ENCODE data around the gene ZNF189.

Gene ZNF189

DNA sequence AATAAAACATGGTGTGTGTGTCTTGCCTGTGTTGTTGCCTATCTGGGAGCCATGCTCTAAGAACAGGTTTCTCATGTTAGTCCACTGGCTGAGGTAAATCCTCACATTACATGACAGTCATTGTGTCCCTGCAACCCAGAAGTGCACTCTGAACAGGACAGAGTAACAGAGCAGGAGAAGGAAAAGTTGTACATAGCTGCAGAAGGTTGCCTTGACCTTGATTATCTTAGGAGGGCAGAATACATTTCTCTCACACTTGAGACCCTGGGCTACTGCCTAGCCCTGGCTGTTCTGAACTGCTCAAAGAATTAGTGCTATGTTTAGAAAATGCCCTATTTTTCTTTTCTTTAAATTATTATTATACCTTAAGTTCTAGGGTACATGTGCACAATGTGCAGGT is 16.9 kb downstream of the ZNF189 start:
- TF ChIP-seq, protein P1, sequence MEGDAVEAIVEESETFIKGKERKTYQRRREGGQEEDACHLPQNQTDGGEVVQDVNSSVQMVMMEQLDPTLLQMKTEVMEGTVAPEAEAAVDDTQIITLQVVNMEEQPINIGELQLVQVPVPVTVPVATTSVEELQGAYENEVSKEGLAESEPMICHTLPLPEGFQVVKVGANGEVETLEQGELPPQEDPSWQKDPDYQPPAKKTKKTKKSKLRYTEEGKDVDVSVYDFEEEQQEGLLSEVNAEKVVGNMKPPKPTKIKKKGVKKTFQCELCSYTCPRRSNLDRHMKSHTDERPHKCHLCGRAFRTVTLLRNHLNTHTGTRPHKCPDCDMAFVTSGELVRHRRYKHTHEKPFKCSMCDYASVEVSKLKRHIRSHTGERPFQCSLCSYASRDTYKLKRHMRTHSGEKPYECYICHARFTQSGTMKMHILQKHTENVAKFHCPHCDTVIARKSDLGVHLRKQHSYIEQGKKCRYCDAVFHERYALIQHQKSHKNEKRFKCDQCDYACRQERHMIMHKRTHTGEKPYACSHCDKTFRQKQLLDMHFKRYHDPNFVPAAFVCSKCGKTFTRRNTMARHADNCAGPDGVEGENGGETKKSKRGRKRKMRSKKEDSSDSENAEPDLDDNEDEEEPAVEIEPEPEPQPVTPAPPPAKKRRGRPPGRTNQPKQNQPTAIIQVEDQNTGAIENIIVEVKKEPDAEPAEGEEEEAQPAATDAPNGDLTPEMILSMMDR (IDR thresholded peaks at IDR 0.05; ENCODE audit: low read depth, low read length, missing control alignments), result no peak
- H3K4me3 ChIP-seq (ENCODE audit: low read depth, low read length), result no peak overlapping the region
- DNase-seq (ENCODE audit: low read depth), result no peak
- in situ Hi-C loops (cut with HindIII; ENCODE audit: low sequenced_read_pairs), result no loop called here

DNA sequence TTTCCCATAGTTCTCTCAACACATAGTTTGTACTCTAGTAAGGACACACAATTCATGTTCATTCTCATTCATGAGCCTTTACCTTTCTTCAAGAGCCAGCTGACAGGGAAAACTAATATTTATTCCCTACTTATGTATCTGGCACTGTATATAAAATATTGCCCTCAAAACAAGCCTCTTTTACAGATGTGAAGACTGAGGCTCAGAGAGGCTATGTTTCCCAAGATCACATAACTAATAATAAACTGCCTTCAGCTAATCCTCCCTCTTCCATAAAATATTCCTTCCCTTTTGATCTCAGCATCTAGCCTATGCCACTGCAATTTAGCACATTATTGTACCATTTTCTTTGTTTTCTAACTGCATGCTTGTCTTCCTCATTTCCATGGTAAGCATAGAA is 18.7 kb downstream of the ZNF189 start:
- in situ Hi-C loops (cut with HindIII; ENCODE audit: low sequenced_read_pairs), result no loop called here
- H3K4me3 ChIP-seq (ENCODE audit: low read depth, low read length), result no peak overlapping the region

DNA sequence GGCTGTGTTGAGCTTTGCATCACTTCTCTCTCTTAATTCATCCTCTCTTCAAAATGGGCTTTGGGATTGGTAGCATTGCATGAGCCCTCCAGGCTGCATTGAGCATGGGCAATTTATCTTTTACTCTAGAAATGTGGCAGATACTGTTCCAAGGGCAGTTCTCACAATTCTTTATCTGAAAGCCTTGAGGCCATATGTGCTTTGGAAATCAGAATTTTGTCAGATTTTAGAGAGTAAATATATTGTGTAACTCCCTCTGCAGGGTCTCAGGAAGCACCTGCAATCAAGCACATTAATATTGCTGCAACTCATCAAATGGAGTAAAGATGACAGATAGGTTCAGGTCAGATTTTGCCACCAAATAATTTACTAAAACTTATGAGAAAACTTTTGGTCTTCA is 19.3 kb downstream of the ZNF189 start:
- in situ Hi-C loops (cut with HindIII; ENCODE audit: low sequenced_read_pairs), result no loop called here
- no peak overlapping the region for H3K4me3 ChIP-seq (ENCODE audit: low read depth, low read length)
- DNase-seq (ENCODE audit: low read depth), result no peak
- TF ChIP-seq, protein P1 (IDR thresholded peaks at IDR 0.05; ENCODE audit: low read depth, low read length, missing control alignments), result no peak

More for the DNA sequence above, 18.7 kb downstream of the ZNF189 start:
- DNase-seq (ENCODE audit: low read depth), result no peak
- TF ChIP-seq, protein P1 (IDR thresholded peaks at IDR 0.05; ENCODE audit: low read depth, low read length, missing control alignments), result no peak

DNA sequence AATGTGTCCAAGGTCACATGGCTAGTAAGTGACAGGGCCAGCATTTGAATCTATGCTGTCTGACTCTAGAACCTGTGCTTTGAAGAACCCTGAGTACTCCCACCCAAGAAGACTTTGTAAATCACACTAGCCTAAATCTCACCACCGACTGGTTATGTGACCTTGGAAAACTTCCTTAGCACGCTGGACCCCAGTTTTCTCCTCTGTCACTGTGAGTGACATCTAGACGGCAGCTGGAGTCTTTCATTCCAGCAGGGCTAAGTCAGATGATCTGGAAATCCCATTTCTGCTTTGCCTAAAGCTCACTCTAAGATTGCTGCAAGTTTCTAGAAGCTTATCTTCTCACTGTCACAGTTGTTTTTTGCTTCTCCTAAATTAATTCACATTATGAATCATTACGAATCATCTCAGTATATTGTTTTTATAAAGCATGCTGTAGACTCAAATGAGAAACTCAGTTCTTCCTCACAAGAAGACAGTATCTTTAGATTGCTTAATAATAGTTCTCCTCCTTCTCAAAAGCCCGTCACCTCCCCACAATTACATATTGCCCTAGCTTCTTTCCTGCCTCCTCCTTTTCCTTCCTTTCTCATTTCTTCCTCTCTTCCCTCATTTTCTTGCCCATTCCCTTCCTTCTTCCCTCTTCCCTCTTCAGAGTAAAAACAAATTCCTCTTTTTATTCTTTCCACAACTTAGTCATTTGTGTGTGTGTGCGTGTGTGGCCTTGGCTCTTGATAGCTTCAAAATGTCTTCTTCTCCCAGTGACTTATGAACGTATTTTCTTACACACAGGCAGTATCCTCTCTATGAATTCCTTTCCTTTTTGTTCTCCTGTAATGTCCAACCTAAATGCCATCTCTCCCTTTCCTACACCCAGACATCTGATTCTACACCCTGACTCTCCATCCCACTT is 20.1 kb downstream of the ZNF189 start:
- in situ Hi-C loops (cut with HindIII; ENCODE audit: low sequenced_read_pairs), result no loop called here
- no peak for DNase-seq (ENCODE audit: low read depth)
- TF ChIP-seq, protein P1 (IDR thresholded peaks at IDR 0.05; ENCODE audit: low read depth, low read length, missing control alignments), result no peak
- no peak overlapping the region for H3K4me3 ChIP-seq (ENCODE audit: low read depth, low read length)

DNA sequence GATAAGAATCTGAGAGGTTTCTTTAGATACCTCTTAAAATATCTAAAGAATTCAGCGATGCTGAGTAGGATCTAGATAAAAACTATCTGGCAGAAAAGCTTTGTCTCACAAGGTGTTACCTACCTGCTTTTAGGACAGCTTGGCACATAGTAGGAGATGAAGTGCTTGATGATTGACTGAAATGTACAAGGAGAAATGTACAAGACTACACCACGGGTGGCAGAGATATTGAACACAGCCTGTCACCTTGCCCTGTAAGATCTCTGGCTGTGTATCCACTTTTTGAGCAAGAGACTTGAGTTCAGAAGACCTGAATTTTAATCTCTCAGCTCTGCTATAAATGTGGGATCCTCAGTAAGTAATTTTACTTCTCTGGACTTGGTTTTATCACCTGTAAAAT is 21.2 kb downstream of the ZNF189 start:
- TF ChIP-seq, protein P1 (IDR thresholded peaks at IDR 0.05; ENCODE audit: low read depth, low read length, missing control alignments), result no peak
- in situ Hi-C loops (cut with HindIII; ENCODE audit: low sequenced_read_pairs), result no loop called here
- no peak for DNase-seq (ENCODE audit: low read depth)
- H3K4me3 ChIP-seq (ENCODE audit: low read depth, low read length), result no peak overlapping the region

DNA sequence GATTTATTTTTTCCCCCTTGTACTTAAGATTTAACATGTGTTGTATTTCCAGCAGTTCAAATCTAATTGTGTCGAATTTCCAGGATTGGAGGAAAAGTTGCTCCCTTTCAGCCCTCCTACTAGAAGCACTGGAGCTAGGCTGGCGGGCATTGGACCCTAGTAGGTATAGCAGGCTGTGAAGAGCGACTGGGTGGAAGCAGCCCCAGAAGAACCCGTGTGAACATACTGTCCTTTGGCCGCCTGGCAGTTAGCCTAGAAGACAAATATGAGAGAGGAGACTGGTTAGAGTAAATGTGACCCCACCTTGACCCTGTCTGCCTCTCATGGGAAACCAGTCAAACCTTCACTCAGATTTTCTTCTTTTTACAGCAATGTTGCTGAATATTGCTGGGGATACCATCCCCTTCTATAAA is 23.0 kb downstream of the ZNF189 start:
- in situ Hi-C loops (cut with HindIII; ENCODE audit: low sequenced_read_pairs), result no loop called here
- TF ChIP-seq, protein P1 (IDR thresholded peaks at IDR 0.05; ENCODE audit: low read depth, low read length, missing control alignments), result no peak
- no peak overlapping the region for H3K4me3 ChIP-seq (ENCODE audit: low read depth, low read length)
- no peak for DNase-seq (ENCODE audit: low read depth)
